Keratinocyte (primary cell): Measurements from ENCODE around the gene FAM162A.

ENCODE experiments used
- CTCF ChIP-seq, 3 experiments: IDR thresholded peaks in 1 of 3; conservative IDR thresholded peaks in 1 of 3; optimal IDR thresholded peaks in 1 of 3; 2 replicates in 2 of 3; 3 replicates in 1 of 3; pipeline versions ENCODE3 to v1.5.1; 2011; ENCODE audit warnings: low read length in 3 of 3, mild to moderate bottlenecking in 3 of 3, moderate library complexity in 2 of 3, control low read depth in 1 of 3, inconsistent platforms in 1 of 3; ENCODE audit not compliant: insufficient read depth in 2 of 3; ENCODE audit errors: extremely low read depth in 1 of 3
- EZH2 ChIP-seq: IDR thresholded peaks from one replicate; pipeline ENCODE4 v1.6.1; 2012; ENCODE audit warnings: inconsistent platforms, mild to moderate bottlenecking, low read length, moderate library complexity

GRCh38 chr3:122353215-122353614 lies 30.8 kb upstream of the FAM162A start:
- TF ChIP-seq CTCF (optimal IDR thresholded peaks at IDR 0.05 in 1 of 3, IDR thresholded peaks at IDR 0.05 in 1 of 3, conservative IDR thresholded peaks at IDR 0.05 in 1 of 3; ENCODE audit: extremely low read depth in 1 of 3, insufficient read depth in 2 of 3, low read length in 3 of 3), result no peak
- no peak for TF ChIP-seq EZH2
